Esophagus muscularis mucosa (tissue), 4 donors: Measurements from ENCODE around the gene DEDD2. TPM values are rescaled to one million over a fixed set of nuclear protein-coding genes. Genes with fewer than 3 reads are reported as not detected.

Experiments
- DNase-seq: peaks from one replicate; pipeline ENCODE4 v3.0.0-alpha.2; 2017; ENCODE audit errors: extremely low spot score
- H3K27ac ChIP-seq, 4 donors: fragments of 200-600 bp; sonication (generic); replicated peaks in 1 of 4; 1 replicate in 3 of 4; 2 replicates in 1 of 4; pipeline ENCODE4 v1.5.1; 2016 to 2019; ENCODE audit warnings: mild to moderate bottlenecking in 1 of 4
- H3K27me3 ChIP-seq, 4 donors: fragments of 200-600 bp; sonication (generic); one replicate each; pipeline versions ENCODE4 v1.5.1 to v1.6.0; 2016 to 2019
- H3K36me3 ChIP-seq, 4 donors: fragments of 200-600 bp; sonication (generic); one replicate each; pipeline ENCODE4 v1.5.1; 2016 to 2019
- H3K4me1 ChIP-seq, 4 donors: fragments of 200-600 bp; sonication (generic); one replicate each; pipeline ENCODE4 v1.5.1; 2016 to 2019
- H3K4me3 ChIP-seq, 4 donors: fragments of 200-600 bp; sonication (generic); 1 replicate in 2 of 4; 2 replicates in 2 of 4; pipeline ENCODE4 v1.5.1; 2016 to 2019; ENCODE audit warnings: mild to moderate bottlenecking in 4 of 4, moderate library complexity in 1 of 4
- H3K9me3 ChIP-seq, 4 donors: fragments of 200-600 bp; sonication (generic); 1 replicate in 3 of 4; 2 replicates in 1 of 4; pipeline ENCODE4 v1.5.1; 2016 to 2019
- EP300 ChIP-seq: sonication (generic); formaldehyde crosslinking; IDR thresholded peaks from one replicate; pipeline ENCODE4 v1.6.1; 2017; ENCODE audit warnings: antibody characterized with exemption
- POLR2A ChIP-seq: fragments of 450-650 bp; IDR thresholded peaks from one replicate; pipeline ENCODE4 v1.6.1; 2017; ENCODE audit warnings: antibody characterized with exemption, moderate library complexity, mild to moderate bottlenecking, low read depth
- POLR2AphosphoS5 ChIP-seq, 2 donors: sonication (generic); formaldehyde crosslinking; IDR thresholded peaks; one replicate each; pipeline ENCODE4 v1.6.1; 2017; ENCODE audit warnings: antibody characterized with exemption in 2 of 2
- WGBS: methylation state at CpG from one replicate; pipeline ENCODE4 v1.1.5; 2018; 5-methylcytosine and 5-hydroxymethylcytosine counted together
- intact Hi-C: fragments of 100-400 bp; cut with DNase I; formaldehyde crosslinking; loops from one replicate; pipeline ENCODE4 v1.15.1; 2023
- total RNA-seq, 4 donors: library from RNA; depleted of rRNA; stranded (reverse); fragments of >200 nt; gene quantifications; one replicate each; pipeline versions ENCODE4 v1.1.0 to v1.2.1, GENCODE V29; 2016
- TF ChIP-seq, protein P1 (sequence below), 3 experiments: fragments of 200-600 bp in 2 of 3; fragments of 450-650 bp in 1 of 3; sonication (generic) in 2 of 3; IDR thresholded peaks; one replicate each; pipeline ENCODE4 v1.5.1; 2017 to 2019; ENCODE audit warnings: antibody characterized with exemption in 3 of 3, mild to moderate bottlenecking in 2 of 3, moderate library complexity in 1 of 3

Gene DEDD2
- total RNA-seq, 4 donors from 2014 or later, result 22.0 to 42.1 (median 31.2) TPM

- no peak overlapping the region for H3K27ac ChIP-seq
- intact Hi-C loops, result no loop called here
- H3K9me3 ChIP-seq, result no peaks in the 10 kb centered on the region
- H3K4me1 ChIP-seq, result no peaks in the 10 kb centered on the region
- TF ChIP-seq EP300 (no peak), POLR2A (no peak), POLR2AphosphoS5 (IDR thresholded peaks at IDR 0.05) (no peak)
- TF ChIP-seq, protein P1, sequence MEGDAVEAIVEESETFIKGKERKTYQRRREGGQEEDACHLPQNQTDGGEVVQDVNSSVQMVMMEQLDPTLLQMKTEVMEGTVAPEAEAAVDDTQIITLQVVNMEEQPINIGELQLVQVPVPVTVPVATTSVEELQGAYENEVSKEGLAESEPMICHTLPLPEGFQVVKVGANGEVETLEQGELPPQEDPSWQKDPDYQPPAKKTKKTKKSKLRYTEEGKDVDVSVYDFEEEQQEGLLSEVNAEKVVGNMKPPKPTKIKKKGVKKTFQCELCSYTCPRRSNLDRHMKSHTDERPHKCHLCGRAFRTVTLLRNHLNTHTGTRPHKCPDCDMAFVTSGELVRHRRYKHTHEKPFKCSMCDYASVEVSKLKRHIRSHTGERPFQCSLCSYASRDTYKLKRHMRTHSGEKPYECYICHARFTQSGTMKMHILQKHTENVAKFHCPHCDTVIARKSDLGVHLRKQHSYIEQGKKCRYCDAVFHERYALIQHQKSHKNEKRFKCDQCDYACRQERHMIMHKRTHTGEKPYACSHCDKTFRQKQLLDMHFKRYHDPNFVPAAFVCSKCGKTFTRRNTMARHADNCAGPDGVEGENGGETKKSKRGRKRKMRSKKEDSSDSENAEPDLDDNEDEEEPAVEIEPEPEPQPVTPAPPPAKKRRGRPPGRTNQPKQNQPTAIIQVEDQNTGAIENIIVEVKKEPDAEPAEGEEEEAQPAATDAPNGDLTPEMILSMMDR (IDR thresholded peaks at IDR 0.05), result no peak
- DNase-seq, result no peak
- H3K36me3 ChIP-seq, result no peaks in the 10 kb centered on the region
- H3K4me3 ChIP-seq, result no peak overlapping the region
- 78% methylated on average over 19 of the region's 19 CpGs for WGBS
- H3K27me3 ChIP-seq, result peaks cover 0 to 52% (median 1%) of the 10 kb centered on the region in 4 donors
These were observed 47.7 kb downstream of the DEDD2 start for GRCh38 chr19:42169486-42170413.

- intact Hi-C loops, result no loop called here
These were observed 49.3 kb downstream of the DEDD2 start for GRCh38 chr19:42168206-42168605.

GRCh38 chr19:42166316-42166715, 51.2 kb downstream of the DEDD2 start:
- DNase-seq, result no peak
- peaks cover 0 to 38% (median 2%) of the 10 kb centered on the region in 4 donors for H3K27me3 ChIP-seq
- intact Hi-C loops, result no loop called here
- H3K36me3 ChIP-seq, result no peaks in the 10 kb centered on the region
- WGBS, result 66% methylated on average over 7 of the region's 7 CpGs
- H3K4me3 ChIP-seq, result no peak overlapping the region
- no peaks in the 10 kb centered on the region for H3K9me3 ChIP-seq
- H3K4me1 ChIP-seq, result no peaks in the 10 kb centered on the region
- H3K27ac ChIP-seq, result no peak overlapping the region
- no peak for TF ChIP-seq POLR2A
- TF ChIP-seq EP300, result no peak
- TF ChIP-seq POLR2AphosphoS5 (IDR thresholded peaks at IDR 0.05), result no peak
- TF ChIP-seq, protein P1 (IDR thresholded peaks at IDR 0.05), result no peak

More at GRCh38 chr19:42168206-42168605, 49.3 kb downstream of the DEDD2 start:
- no peak for DNase-seq
- H3K4me1 ChIP-seq, result no peaks in the 10 kb centered on the region
- 66% methylated on average over 3 of the region's 3 CpGs for WGBS
- H3K27me3 ChIP-seq, result peaks cover 0 to 38% (median 0%) of the 10 kb centered on the region in 4 donors
- no peak overlapping the region for H3K4me3 ChIP-seq
- no peaks in the 10 kb centered on the region for H3K36me3 ChIP-seq
- TF ChIP-seq POLR2AphosphoS5 (IDR thresholded peaks at IDR 0.05) (no peak), POLR2A (no peak), EP300 (no peak)
- TF ChIP-seq, protein P1 (IDR thresholded peaks at IDR 0.05), result no peak
- H3K27ac ChIP-seq, result no peak overlapping the region
- H3K9me3 ChIP-seq, result no peaks in the 10 kb centered on the region

DNA sequence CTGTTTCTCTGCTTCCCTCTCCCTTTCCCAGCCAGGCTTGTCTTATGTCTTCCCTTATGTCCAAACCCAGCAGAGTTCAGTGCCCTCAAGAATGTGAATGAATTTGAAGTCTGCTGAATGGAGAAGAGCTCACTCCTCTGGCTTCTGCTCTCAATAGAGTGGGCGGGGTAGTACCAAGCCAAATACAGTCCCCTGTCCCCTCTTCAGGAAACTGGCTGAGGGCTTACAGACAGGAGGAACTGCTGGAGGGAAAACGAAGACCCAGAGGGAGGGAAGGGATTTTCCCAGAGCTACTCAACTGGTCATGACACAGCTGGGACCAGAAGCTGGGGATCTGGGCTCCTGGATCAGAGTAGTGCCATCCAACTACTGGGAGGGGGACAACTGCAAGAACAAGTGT, 52.3 kb downstream of the DEDD2 start:
- TF ChIP-seq EP300, result no peak
- TF ChIP-seq, protein P1 (IDR thresholded peaks at IDR 0.05), result no peak
- no peak for TF ChIP-seq POLR2AphosphoS5 (IDR thresholded peaks at IDR 0.05)
- no peak for TF ChIP-seq POLR2A
- 54% methylated on average over 2 of the region's 2 CpGs for WGBS
- H3K9me3 ChIP-seq, result no peaks in the 10 kb centered on the region
- DNase-seq, result no peak
- H3K27ac ChIP-seq, result no peak overlapping the region
- no peaks in the 10 kb centered on the region for H3K36me3 ChIP-seq
- H3K4me1 ChIP-seq, result no peaks in the 10 kb centered on the region
- intact Hi-C loops, result no loop called here
- H3K27me3 ChIP-seq, result peaks cover 0 to 34% (median 2%) of the 10 kb centered on the region in 4 donors
- no peak overlapping the region for H3K4me3 ChIP-seq
